Measurements from ENCODE around the gene CLK3. TPM values are rescaled to one million over a fixed set of nuclear protein-coding genes. Genes with fewer than 3 reads are reported as not detected.

CLK3 gene
- total RNA-seq, 1 donor from 2014 or later = 83.0 TPM

DNA sequence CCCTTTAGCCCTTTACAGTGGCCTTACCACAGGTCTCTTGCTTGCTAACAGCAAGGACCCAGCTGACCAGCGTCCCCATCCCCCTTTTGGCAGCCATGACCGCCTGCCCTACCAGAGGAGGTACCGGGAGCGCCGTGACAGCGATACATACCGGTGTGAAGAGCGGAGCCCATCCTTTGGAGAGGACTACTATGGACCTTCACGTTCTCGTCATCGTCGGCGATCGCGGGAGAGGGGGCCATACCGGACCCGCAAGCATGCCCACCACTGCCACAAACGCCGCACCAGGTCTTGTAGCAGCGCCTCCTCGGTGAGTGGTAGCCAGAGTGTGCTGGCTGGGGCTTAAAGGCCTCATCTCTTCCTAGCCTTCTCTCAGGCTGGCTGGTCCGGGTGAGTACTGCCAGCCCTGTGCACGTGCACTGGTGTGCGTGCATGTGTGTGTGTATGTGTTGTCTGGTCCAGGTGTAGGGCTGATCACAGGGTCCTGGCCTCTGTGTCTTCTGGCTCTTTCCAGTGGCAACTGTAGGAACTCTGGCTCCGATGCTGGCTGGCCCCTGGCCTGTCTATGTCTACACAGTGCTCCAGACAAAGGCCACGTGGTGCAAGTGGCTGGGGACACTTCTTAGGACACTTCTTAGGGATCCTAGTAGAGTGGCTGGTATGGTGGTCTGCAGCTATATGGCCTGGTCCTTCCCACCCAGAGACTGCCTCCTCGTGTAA is 4.4 kb downstream of the CLK3 start:
- no peak for DNase-seq (ENCODE audit: low spot score in 2 of 2, unreplicated experiment in 2 of 2)
- H3K27me3 Mint-ChIP-seq (ENCODE audit: low read depth) = no peaks in the 10 kb centered on the region
- H3K4me3 Mint-ChIP-seq = no peak overlapping the region
- no peak overlapping the region for H3K27ac Mint-ChIP-seq
- TF ChIP-seq, protein P1, sequence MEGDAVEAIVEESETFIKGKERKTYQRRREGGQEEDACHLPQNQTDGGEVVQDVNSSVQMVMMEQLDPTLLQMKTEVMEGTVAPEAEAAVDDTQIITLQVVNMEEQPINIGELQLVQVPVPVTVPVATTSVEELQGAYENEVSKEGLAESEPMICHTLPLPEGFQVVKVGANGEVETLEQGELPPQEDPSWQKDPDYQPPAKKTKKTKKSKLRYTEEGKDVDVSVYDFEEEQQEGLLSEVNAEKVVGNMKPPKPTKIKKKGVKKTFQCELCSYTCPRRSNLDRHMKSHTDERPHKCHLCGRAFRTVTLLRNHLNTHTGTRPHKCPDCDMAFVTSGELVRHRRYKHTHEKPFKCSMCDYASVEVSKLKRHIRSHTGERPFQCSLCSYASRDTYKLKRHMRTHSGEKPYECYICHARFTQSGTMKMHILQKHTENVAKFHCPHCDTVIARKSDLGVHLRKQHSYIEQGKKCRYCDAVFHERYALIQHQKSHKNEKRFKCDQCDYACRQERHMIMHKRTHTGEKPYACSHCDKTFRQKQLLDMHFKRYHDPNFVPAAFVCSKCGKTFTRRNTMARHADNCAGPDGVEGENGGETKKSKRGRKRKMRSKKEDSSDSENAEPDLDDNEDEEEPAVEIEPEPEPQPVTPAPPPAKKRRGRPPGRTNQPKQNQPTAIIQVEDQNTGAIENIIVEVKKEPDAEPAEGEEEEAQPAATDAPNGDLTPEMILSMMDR (IDR thresholded peaks at IDR 0.05; ENCODE audit: unreplicated experiment) = no peak
- no peaks in the 10 kb centered on the region for H3K9me3 Mint-ChIP-seq
- H3K36me3 Mint-ChIP-seq = peaks cover 19% of the 10 kb centered on the region
- H3K4me1 Mint-ChIP-seq = peaks cover 23% of the 10 kb centered on the region

- H3K36me3 Mint-ChIP-seq = peaks cover 22% of the 10 kb centered on the region
- peak in 1 of 2 experiments; percentile 55 for DNase-seq (ENCODE audit: low spot score in 2 of 2, unreplicated experiment in 2 of 2)
- H3K9me3 Mint-ChIP-seq = no peaks in the 10 kb centered on the region
- no peak overlapping the region for H3K4me3 Mint-ChIP-seq
- H3K27me3 Mint-ChIP-seq (ENCODE audit: low read depth) = no peaks in the 10 kb centered on the region
- H3K27ac Mint-ChIP-seq = peak overlapping the region; percentile 78
- H3K4me1 Mint-ChIP-seq = peaks cover 23% of the 10 kb centered on the region
- TF ChIP-seq, protein P1 (IDR thresholded peaks at IDR 0.05; ENCODE audit: unreplicated experiment) = peak; percentile 42
Observed at GRCh38 chr15:74620636-74621545, 5.3 kb downstream of the CLK3 start.

DNA sequence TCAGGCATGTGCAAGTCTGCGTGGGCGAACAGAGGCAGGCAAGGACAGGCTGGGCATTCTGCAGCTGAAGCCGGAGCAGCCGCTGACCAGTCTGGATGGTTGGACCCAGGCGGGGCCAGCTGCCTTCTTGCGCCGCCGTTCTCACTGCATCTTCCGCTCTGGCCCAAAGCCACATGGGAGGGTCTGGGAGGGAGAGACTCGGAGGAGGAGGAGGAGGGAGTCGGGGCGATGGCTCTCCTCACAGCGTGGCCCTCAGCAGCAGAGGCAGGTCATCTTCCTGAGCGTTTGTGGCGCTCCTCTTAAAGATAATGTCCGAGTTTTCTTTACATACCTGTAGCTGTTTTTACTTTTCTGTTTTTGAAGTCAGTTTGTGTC is 5.9 kb downstream of the CLK3 start:
- Mint-ChIP-seq H3K4me3 (no peak overlapping the region), H3K27ac (no peak overlapping the region), H3K36me3 (peaks cover 22% of the 10 kb centered on the region), H3K27me3 (ENCODE audit: low read depth) (no peaks in the 10 kb centered on the region), H3K4me1 (peaks cover 20% of the 10 kb centered on the region), H3K9me3 (no peaks in the 10 kb centered on the region)
- TF ChIP-seq, protein P1 (IDR thresholded peaks at IDR 0.05; ENCODE audit: unreplicated experiment) = no peak
- no peak for DNase-seq (ENCODE audit: low spot score in 2 of 2, unreplicated experiment in 2 of 2)

GRCh38 chr15:74621936-74622335 is 6.3 kb downstream of the CLK3 start:
- Mint-ChIP-seq H3K27ac (no peak overlapping the region), H3K4me1 (peaks cover 16% of the 10 kb centered on the region), H3K4me3 (no peak overlapping the region), H3K9me3 (no peaks in the 10 kb centered on the region), H3K27me3 (ENCODE audit: low read depth) (no peaks in the 10 kb centered on the region), H3K36me3 (peaks cover 22% of the 10 kb centered on the region)
- DNase-seq (ENCODE audit: low spot score in 2 of 2, unreplicated experiment in 2 of 2) = no peak
- TF ChIP-seq, protein P1 (IDR thresholded peaks at IDR 0.05; ENCODE audit: unreplicated experiment) = no peak

- DNase-seq (ENCODE audit: low spot score in 2 of 2, unreplicated experiment in 2 of 2) = no peak
- Mint-ChIP-seq H3K4me3 (no peak overlapping the region), H3K36me3 (peaks cover 22% of the 10 kb centered on the region), H3K27me3 (ENCODE audit: low read depth) (no peaks in the 10 kb centered on the region), H3K9me3 (no peaks in the 10 kb centered on the region), H3K27ac (no peak overlapping the region), H3K4me1 (peaks cover 8% of the 10 kb centered on the region)
- TF ChIP-seq, protein P1 (IDR thresholded peaks at IDR 0.05; ENCODE audit: unreplicated experiment) = no peak
Observed at GRCh38 chr15:74622758-74623157, 7.1 kb downstream of the CLK3 start.
